GM12801 (cell line): Measurements from ENCODE around the gene PIP4P1.

ENCODE experiments used
- CTCF ChIP-seq: IDR thresholded peaks from one replicate; pipeline ENCODE4 v1.5.1; 2011; ENCODE audit warnings: control low read depth; ENCODE audit not compliant: insufficient read length; ENCODE audit errors: extremely low read depth

The PIP4P1 gene

GRCh38 chr14:20436363-20436755 is 24.9 kb downstream of the PIP4P1 start:
- no peak for TF ChIP-seq CTCF

GRCh38 chr14:20435582-20436362 is 25.5 kb downstream of the PIP4P1 start, which contains the start of gene KLHL33:
Gene KLHL33 (minus strand): TSS chr14:20436166. CDS start chr14:20435811, 355 bp downstream.
- no peak for TF ChIP-seq CTCF

- TF ChIP-seq CTCF = no peak
Measured at GRCh38 chr14:20434701-20435581, 26.3 kb downstream of the PIP4P1 start.

- TF ChIP-seq CTCF = no peak
Measured at GRCh38 chr14:20429801-20430669, 31.2 kb downstream of the PIP4P1 start.

GRCh38 chr14:20428802-20429201 is 32.4 kb downstream of the PIP4P1 start:
- no peak for TF ChIP-seq CTCF

GRCh38 chr14:20428010-20428365 is 33.2 kb downstream of the PIP4P1 start:
- no peak for TF ChIP-seq CTCF
